ENCODE data around the gene MEG3. TPM values are rescaled to one million over a fixed set of nuclear protein-coding genes. Genes with fewer than 3 reads are reported as not detected.

MEG3 gene
- total and polyA plus RNA-seq, 2 of the 8 experiments (the other 6 are each of a cell fraction or from before 2014, with no cell fraction given), result 0.17 to 1.1 TPM

DNA sequence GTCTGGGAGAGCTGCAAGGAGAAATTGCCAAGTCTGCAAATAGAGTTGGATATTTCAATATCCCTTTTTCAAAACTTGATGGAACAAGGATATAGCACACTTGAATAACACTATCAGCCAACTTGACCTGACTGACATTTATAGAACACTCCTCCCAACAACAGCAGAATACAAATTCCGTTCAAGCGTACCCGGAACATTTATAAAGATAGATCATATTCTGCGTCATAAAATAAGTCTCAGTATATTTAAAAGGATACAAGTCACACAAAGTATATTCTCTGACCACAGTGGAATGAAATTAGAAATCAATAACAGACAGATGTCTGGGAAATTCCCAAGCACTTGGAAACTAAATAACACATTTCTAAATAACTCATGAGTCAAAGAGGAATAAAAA, 29.0 kb upstream of the MEG3 start:
- Histone ChIP-seq H4K5ac (ENCODE audit: insufficient read length, low read depth, low read length) (no peak overlapping the region), H3K56ac (replicated peaks; ENCODE audit: insufficient read length, low read depth, low read length) (no peak overlapping the region), H2BK20ac (ENCODE audit: low read length) (no peak overlapping the region), H3K18ac (ENCODE audit: extremely low read depth, low read length) (no peak overlapping the region), H3K36me3 (ENCODE audit: control insufficient read depth in 2 of 4, insufficient read depth in 4 of 4, low read length in 3 of 4) (no peaks in the 10 kb centered on the region), H2BK12ac (ENCODE audit: low read depth, low read length) (no peak overlapping the region), H3K79me1 (ENCODE audit: low read depth, low read length) (no peaks in the 10 kb centered on the region), H4K8ac (ENCODE audit: extremely low read depth, insufficient read depth, low read length) (no peak overlapping the region), H3K27ac (ENCODE audit: low read depth, low read length) (no peak overlapping the region), H2BK5ac (ENCODE audit: low read depth, low read length) (no peak overlapping the region), H3K4me3 (ENCODE audit: extremely low read depth in 1 of 4, insufficient read depth in 2 of 4, low read depth in 3 of 4, low read length in 4 of 4) (no peak overlapping the region), H3K9me3 (ENCODE audit: insufficient read depth in 2 of 2, low read depth in 1 of 2, low read length in 1 of 2) (no peaks in the 10 kb centered on the region), H4K91ac (replicated peaks; ENCODE audit: insufficient read length, low read length) (no peak overlapping the region), H3K4me1 (replicated peaks in 1 of 4; ENCODE audit: control insufficient read depth in 3 of 4, insufficient read depth in 4 of 4, low read length in 3 of 4) (peaks cover 0 to 4% (median 0%) of the 10 kb centered on the region in 4 experiments; a peak in 2 of 7 replicates), H2AFZ (ENCODE audit: low read length) (no peak overlapping the region), H2BK15ac (ENCODE audit: low read length) (no peak overlapping the region), H4K20me1 (replicated peaks in 1 of 2; ENCODE audit: control insufficient read depth in 1 of 2, insufficient read depth in 2 of 2, low read length in 2 of 2) (no peaks in the 10 kb centered on the region), H3K23ac (ENCODE audit: insufficient read length) (no peak overlapping the region), H3K23me2 (ENCODE audit: low read depth, low read length) (no peaks in the 10 kb centered on the region), H2AK5ac (ENCODE audit: low read depth, low read length) (no peak overlapping the region), H3K27me3 (replicated peaks in 1 of 4; ENCODE audit: control insufficient read depth in 3 of 4, extremely low read depth in 1 of 4, insufficient read depth in 3 of 4, low read length in 3 of 4) (no peaks in the 10 kb centered on the region), H3K79me2 (ENCODE audit: control insufficient read depth in 1 of 2, insufficient read depth in 2 of 2, low read length in 2 of 2) (no peaks in the 10 kb centered on the region), H3K14ac (ENCODE audit: insufficient read length) (no peak overlapping the region), H3K4me2 (ENCODE audit: insufficient read depth in 1 of 2, low read depth in 2 of 2, low read length in 2 of 2) (no peak overlapping the region), H3K9ac (replicated peaks in 1 of 4; ENCODE audit: extremely low read depth in 1 of 4, low read depth in 3 of 4, low read length in 3 of 4) (no peak overlapping the region), H2BK120ac (replicated peaks; ENCODE audit: low read depth, low read length) (no peak overlapping the region), H3K4ac (replicated peaks; ENCODE audit: insufficient read length, low read depth, low read length) (no peak overlapping the region)
- ChIA-PET CTCF (ENCODE audit: partially characterized antibody) (no interaction called here), POLR2A (ENCODE audit: partially characterized antibody) (no interaction called here)
- WGBS, 2 experiments (ENCODE audit: extremely low coverage in 1 of 2, insufficient coverage in 1 of 2, insufficient read length in 1 of 2, insufficient replicate concordance in 2 of 2, low coverage in 1 of 2, low lambda C conversion rate in 2 of 2, missing lambda C conversion rate in 1 of 2), result 97% methylated on average over 4 of the region's 4 CpGs; no CpG with 5 or more reads in 1 of the 2 experiments
- DNase-seq (ENCODE audit: low read depth in 1 of 2, low spot score in 2 of 2) (no peak), FAIRE-seq (no peak)
- TF ChIP-seq, protein P1, sequence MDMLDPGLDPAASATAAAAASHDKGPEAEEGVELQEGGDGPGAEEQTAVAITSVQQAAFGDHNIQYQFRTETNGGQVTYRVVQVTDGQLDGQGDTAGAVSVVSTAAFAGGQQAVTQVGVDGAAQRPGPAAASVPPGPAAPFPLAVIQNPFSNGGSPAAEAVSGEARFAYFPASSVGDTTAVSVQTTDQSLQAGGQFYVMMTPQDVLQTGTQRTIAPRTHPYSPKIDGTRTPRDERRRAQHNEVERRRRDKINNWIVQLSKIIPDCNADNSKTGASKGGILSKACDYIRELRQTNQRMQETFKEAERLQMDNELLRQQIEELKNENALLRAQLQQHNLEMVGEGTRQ (IDR thresholded peaks at IDR 0.05; ENCODE audit: low read length), result no peak
- no peak for TF ChIP-seq TCF12 (IDR thresholded peaks at IDR 0.05; ENCODE audit: low read depth, low read length)
- no peak for TF ChIP-seq CBX5 (IDR thresholded peaks at IDR 0.05; ENCODE audit: low read depth, low read length)

Data from H1 (cell line).